Subcutaneous adipose tissue (tissue), 4 donors: ENCODE results near the gene JMJD1C. TPM values are rescaled to one million over a fixed set of nuclear protein-coding genes. Genes with fewer than 3 reads are reported as not detected.

Experiments used
- total RNA-seq, 4 donors: library from RNA; depleted of rRNA; stranded (reverse); fragments of >200 nt; gene quantifications; one replicate each; pipeline ENCODE4 v1.1.0, GENCODE V29; 2016
- TF ChIP-seq, protein P1 (sequence below): fragments of 450-650 bp; IDR thresholded peaks from one replicate; pipeline ENCODE4 v1.5.1; 2016; ENCODE audit warnings: low read depth, mild to moderate bottlenecking, control low read depth, antibody characterized with exemption, moderate library complexity

Gene JMJD1C
- total RNA-seq, 4 donors from 2014 or later, result 106 to 178 (median 171) TPM

DNA sequence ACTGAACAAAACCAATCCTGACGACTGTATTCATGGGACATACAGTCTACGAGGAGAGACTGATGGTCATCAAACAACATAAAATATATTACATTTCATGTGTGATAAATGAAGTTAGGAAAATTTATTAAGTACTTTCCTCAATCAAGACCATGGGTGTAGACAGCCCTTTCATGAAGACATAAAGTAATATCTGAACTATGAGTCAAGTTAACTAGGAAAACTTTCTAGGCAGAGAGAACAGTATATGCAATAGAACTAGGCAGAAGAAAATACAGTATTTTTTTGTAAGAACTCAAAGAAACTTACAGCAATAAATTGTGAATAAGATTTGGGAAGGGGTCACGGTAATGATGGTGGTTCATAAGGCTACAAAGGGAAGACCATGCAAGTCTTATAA lies 112.8 kb downstream of the JMJD1C start:
- TF ChIP-seq, protein P1, sequence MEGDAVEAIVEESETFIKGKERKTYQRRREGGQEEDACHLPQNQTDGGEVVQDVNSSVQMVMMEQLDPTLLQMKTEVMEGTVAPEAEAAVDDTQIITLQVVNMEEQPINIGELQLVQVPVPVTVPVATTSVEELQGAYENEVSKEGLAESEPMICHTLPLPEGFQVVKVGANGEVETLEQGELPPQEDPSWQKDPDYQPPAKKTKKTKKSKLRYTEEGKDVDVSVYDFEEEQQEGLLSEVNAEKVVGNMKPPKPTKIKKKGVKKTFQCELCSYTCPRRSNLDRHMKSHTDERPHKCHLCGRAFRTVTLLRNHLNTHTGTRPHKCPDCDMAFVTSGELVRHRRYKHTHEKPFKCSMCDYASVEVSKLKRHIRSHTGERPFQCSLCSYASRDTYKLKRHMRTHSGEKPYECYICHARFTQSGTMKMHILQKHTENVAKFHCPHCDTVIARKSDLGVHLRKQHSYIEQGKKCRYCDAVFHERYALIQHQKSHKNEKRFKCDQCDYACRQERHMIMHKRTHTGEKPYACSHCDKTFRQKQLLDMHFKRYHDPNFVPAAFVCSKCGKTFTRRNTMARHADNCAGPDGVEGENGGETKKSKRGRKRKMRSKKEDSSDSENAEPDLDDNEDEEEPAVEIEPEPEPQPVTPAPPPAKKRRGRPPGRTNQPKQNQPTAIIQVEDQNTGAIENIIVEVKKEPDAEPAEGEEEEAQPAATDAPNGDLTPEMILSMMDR, result no peak

DNA sequence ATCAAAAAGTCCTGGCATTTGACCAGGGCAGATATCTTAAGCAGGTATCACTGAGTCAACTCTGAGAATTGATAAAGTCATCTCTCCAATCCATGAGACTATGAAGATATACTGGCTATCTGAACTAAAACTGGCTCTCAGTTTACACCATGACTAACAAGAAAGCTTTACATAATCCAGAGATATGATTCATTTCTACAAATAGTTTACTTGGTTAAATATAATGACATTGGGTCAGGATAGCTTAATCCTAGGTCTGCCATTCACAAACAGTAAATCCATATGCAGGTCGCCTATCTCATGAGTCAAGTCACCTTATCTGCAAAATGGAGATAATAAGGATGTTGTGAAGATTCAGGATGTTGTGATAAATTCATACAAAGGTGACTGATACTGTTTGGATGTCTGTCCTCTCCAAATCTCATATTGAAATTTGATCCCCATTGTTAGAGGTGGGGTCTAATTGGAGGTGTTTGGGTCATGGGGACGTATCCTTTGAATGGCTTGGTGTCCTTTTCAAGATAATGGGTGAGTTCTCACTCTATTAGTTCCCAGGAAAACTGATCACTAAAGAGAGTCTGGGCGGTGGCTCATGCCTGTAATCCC lies 117.4 kb downstream of the JMJD1C start:
- TF ChIP-seq, protein P1, result no peak

DNA sequence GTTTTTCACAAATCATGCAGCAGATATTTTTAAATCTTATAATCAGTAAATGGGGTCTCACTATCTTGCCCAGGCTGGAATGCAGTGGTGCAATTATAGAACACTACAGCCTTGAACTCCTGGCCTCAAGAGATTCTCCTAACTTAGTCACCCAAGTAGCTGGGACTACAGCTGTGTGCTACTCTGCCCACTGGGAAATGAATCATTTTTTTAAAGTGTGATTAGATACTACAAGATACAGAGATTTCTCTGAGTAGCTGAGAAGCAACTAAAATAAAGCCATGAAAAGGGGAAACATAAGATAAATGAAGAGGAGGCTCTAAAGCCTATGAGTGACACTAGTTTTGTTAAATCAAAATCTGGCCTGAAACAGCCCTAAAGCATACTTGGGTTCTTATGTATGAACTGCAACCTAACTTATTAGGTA lies 119.7 kb downstream of the JMJD1C start:
- TF ChIP-seq, protein P1, result no peak

DNA sequence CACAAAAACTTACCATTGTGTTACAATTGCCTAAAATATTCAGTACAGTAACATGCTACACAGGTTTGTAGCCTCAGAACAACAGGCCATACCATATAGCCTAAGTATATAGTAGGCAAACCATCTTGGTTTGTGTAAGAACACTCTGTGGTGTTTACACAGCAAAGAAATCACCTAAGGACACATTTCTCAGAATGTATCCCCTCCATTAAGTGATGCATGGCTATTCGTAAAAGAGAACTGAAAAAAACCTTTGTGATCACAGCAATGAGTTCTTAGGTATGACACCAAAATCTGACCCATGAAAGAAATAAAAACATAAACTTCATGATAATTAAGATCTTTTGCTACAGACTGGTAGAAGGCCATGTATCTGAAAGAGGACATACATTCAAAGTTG lies 121.5 kb downstream of the JMJD1C start:
- TF ChIP-seq, protein P1, result no peak

DNA sequence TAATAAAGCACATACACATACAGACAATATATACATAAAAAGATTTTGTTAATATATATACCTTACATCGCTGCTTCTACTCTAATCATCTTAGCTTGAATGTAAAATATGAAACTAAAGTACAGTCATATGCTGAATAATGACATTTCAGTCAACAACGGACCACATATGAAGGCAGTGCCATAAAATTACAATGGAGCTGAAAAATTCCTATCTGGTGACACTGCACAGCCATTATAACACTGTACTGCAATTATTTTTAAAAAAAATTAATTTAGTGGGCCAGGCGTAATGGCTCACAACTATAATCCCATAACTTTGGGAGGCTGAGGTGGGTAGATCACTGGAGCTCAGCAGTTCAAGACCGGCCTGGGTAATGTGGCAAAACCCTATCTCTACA lies 122.3 kb downstream of the JMJD1C start:
- TF ChIP-seq, protein P1, result no peak

DNA sequence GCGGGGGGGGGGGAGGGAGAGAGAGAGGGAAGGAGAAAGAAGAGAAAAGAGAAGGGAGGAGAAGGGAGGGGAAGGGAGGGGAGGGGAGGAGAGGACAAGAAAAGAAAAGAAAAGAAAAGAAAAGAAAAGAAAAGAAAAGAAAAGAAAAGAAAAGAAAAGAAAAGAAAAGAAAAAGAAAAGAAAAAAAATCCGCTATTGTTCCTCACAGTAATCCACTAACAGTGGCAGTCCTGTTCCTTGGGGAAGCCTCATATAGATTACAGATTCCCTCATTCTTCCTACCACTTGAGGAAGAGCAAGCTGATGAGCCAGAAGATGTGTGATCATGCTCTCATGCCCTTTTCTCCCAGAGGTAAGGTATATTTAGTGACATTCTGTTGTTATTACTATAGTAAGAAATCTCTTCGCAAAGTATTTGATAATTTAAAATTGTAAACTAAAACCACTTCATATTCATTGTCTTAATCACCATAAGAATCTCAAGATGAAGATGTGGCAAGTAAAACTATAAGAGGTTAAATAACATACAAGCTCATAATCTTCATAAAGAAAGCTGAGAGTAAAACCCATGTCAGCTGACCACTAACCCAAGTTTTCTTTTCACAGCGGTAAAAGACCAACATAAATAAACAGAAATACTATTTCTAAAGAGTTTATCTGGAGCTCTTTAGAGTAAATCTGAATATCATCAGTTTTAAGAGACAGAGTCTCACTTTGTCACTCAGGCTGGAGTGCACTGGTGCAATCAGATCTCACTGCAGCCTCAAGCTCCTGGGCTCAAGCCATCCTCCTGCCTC lies 128.1 kb downstream of the JMJD1C start:
- TF ChIP-seq, protein P1, result no peak

DNA sequence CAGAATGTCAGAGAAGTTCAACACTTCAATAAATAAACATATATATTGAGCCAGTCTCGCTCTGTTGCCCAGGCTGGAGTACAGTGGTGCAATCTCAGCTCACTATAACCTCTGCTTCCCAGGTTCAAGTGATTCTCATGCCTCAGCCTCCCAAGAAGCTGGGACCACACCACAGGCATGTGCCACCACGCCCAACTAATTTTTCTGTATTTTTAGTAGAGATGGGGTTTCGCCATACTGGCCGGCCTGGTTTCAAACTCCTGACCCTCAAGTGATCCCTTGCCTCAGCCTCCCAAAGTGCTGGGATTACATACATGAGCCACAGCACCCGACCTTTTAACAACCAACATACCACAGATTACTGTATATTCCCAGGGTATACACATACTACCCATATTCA lies 134.2 kb downstream of the JMJD1C start:
- TF ChIP-seq, protein P1, result no peak
